ENCODE measurements around the gene LYST. TPM values are rescaled to one million over a fixed set of nuclear protein-coding genes. Genes with fewer than 3 reads are reported as not detected.

Gene LYST
- total and polyA plus RNA-seq, 2 donors (not counting 3 experiments of a cell fraction or from before 2014, with no cell fraction given) = 3.1 to 9.6 TPM

GRCh38 chr1:235843461-235843961 is 23.2 kb downstream of the LYST start:
- intact Hi-C loops (cut with micrococcal nuclease) (no loop called here), dilution Hi-C loops (cut with MboI; ENCODE audit: extremely low pct_ligation_motif_present, low sequenced_read_pairs) (no loop called here)
- Histone ChIP-seq H3K4me3 (replicated peaks in 1 of 3; ENCODE audit: insufficient read depth in 1 of 3, low read depth in 1 of 3, low read length in 3 of 3) (no peak overlapping the region), H3K36me3 (ENCODE audit: control insufficient read depth in 2 of 2, extremely low read depth in 1 of 2, insufficient read depth in 2 of 2, low read length in 2 of 2) (no peaks in the 10 kb centered on the region), H3K9me1 (replicated peaks; ENCODE audit: control insufficient read depth, extremely low read depth, insufficient read depth, low read length) (no peaks in the 10 kb centered on the region), H3K4me2 (ENCODE audit: insufficient read depth, low read length) (no peak overlapping the region), H3K27ac (ENCODE audit: insufficient read depth, low read depth, low read length) (no peak overlapping the region), H4K20me1 (replicated peaks; ENCODE audit: control insufficient read depth, extremely low read depth, insufficient read depth, low read length) (no peaks in the 10 kb centered on the region), H3K27me3 (ENCODE audit: control insufficient read depth in 2 of 2, insufficient read depth in 2 of 2, low read length in 2 of 2) (no peaks in the 10 kb centered on the region), H3K79me2 (ENCODE audit: control insufficient read depth, insufficient read depth, low read length) (no peaks in the 10 kb centered on the region), H2AFZ (ENCODE audit: low read depth, low read length) (no peak overlapping the region), H3K4me1 (ENCODE audit: control insufficient read depth, extremely low read depth, insufficient read depth, low read length) (no peaks in the 10 kb centered on the region), H3K9me3 (replicated peaks; ENCODE audit: control insufficient read depth, insufficient read depth, low read length) (no peaks in the 10 kb centered on the region), H3K9ac (replicated peaks; ENCODE audit: extremely low read depth, insufficient read depth, low read length) (no peak overlapping the region)
- FAIRE-seq (peak; percentile 47), DNase-seq (ENCODE audit: low read depth, low spot score) (peak; percentile 24)
- no TSS peak for BruUV-seq (replicated peaks)
- ChIA-PET CTCF (interaction anchor here (0.8 to 6.6 kb wide), 23 partner anchors 9 to 339 kb away, joined by 3 to 40 read pairs (median 5); partner anchors contain the start of genes B3GALNT2 and LYST), POLR2A (interaction anchor here (0.6 kb wide), 1 partner anchor 14 kb away, joined by 3 read pairs; no protein-coding TSS in a partner anchor)
- TF ChIP-seq JUN (IDR thresholded peaks at IDR 0.05; ENCODE audit: borderline replicate concordance, insufficient read depth, insufficient read length, low read depth) (no peak), CTCF (IDR thresholded peaks at IDR 0.05; ENCODE audit: extremely low read depth in 1 of 2, insufficient read depth in 1 of 2, low read depth in 1 of 2, low read length in 2 of 2) (peak in 1 of 2 donors; percentile 16), POLR2AphosphoS5 (IDR thresholded peaks at IDR 0.05; ENCODE audit: insufficient read depth, low read depth, low read length) (no peak), FOS (IDR thresholded peaks at IDR 0.05; ENCODE audit: borderline replicate concordance, insufficient read depth, low read length) (no peak), POLR2A (IDR thresholded peaks at IDR 0.05; ENCODE audit: low read depth, low read length) (no peak), EZH2 (IDR thresholded peaks at IDR 0.05; ENCODE audit: borderline replicate concordance, low read depth, low read length, severe bottlenecking) (no peak), MAX (IDR thresholded peaks at IDR 0.05; ENCODE audit: insufficient read depth, insufficient read length) (no peak)
